Measurements from ENCODE around the gene ASCC2.

- no peak for TF ChIP-seq CTCF (conservative IDR thresholded peaks at IDR 0.05)
- no peak for TF ChIP-seq EZH2 (IDR thresholded peaks at IDR 0.05; ENCODE audit: low read depth)
Observed at GRCh38 chr22:29751669-29752068, 86.4 kb downstream of the ASCC2 start.

Measured in PC-9 (cell line).